Measurements from ENCODE around the gene HORMAD2. TPM values are rescaled to one million over a fixed set of nuclear protein-coding genes. Genes with fewer than 3 reads are reported as not detected.
"Not testable (repeated sequence)": the region's sequence is repeated elsewhere in the genome, so short reads cannot be mapped to it uniquely, and the experiment has no call there.

The HORMAD2 gene
- total RNA-seq, 2 experiments from 2014 or later = not detected

GRCh38 chr22:30198152-30198825 lies 118.0 kb downstream of the HORMAD2 start:
- CTCF ChIA-PET = interaction anchor here (1.3 kb wide), 1 partner anchor 13 kb away, joined by 3 read pairs; no protein-coding TSS in a partner anchor
- POLR2A ChIA-PET = no interaction called here

- POLR2A ChIA-PET = no interaction called here
- CTCF ChIA-PET = interaction anchor here (1.3 kb wide), 1 partner anchor 13 kb away, joined by 3 read pairs; no protein-coding TSS in a partner anchor
Measured at GRCh38 chr22:30198921-30199320, 118.7 kb downstream of the HORMAD2 start.

- CTCF ChIA-PET = not testable (repeated sequence)
- POLR2A ChIA-PET = interaction anchor here (0.5 kb wide), 1 partner anchor 997 kb away, joined by 3 read pairs; no protein-coding TSS in a partner anchor
Measured at GRCh38 chr22:30200905-30201304, 120.6 kb downstream of the HORMAD2 start.

GRCh38 chr22:30201945-30202344 lies 121.7 kb downstream of the HORMAD2 start:
- POLR2A ChIA-PET = no interaction called here
- CTCF ChIA-PET = no interaction called here

GRCh38 chr22:30202531-30203006 lies 122.3 kb downstream of the HORMAD2 start:
- POLR2A ChIA-PET = interaction anchor here (0.7 kb wide), 1 partner anchor 44 kb away, joined by 7 read pairs; no protein-coding TSS in a partner anchor

GRCh38 chr22:30204015-30204741 lies 123.9 kb downstream of the HORMAD2 start:
- ChIA-PET POLR2A (no interaction called here), CTCF (no interaction called here)

More at GRCh38 chr22:30202531-30203006, 122.3 kb downstream of the HORMAD2 start:
- CTCF ChIA-PET = no interaction called here

GRCh38 chr22:30204742-30205111 lies 124.5 kb downstream of the HORMAD2 start:
- CTCF ChIA-PET = no interaction called here
- POLR2A ChIA-PET = no interaction called here

GRCh38 chr22:30205281-30206115 lies 125.2 kb downstream of the HORMAD2 start:
- ChIA-PET POLR2A (no interaction called here), CTCF (no interaction called here)

GRCh38 chr22:30206944-30207343 lies 126.7 kb downstream of the HORMAD2 start:
- ChIA-PET POLR2A (no interaction called here), CTCF (no interaction called here)

GRCh38 chr22:30208631-30209603 lies 128.7 kb downstream of the HORMAD2 start:
- ChIA-PET POLR2A (no interaction called here), CTCF (interaction anchor here (0.6 kb wide), 1 partner anchor 628 kb away, joined by 3 read pairs; the partner anchor contains the start of gene NIPSNAP1)

GRCh38 chr22:30209642-30210041 lies 129.4 kb downstream of the HORMAD2 start:
- ChIA-PET POLR2A (no interaction called here), CTCF (no interaction called here)

- POLR2A ChIA-PET = no interaction called here
- CTCF ChIA-PET = no interaction called here
Measured at GRCh38 chr22:30210235-30210909, 130.1 kb downstream of the HORMAD2 start.

GRCh38 chr22:30211124-30211820 lies 131.0 kb downstream of the HORMAD2 start:
- CTCF ChIA-PET = no interaction called here
- POLR2A ChIA-PET = no interaction called here

- CTCF ChIA-PET = interaction anchor here (0.6 to 1.1 kb wide), 2 partner anchors 104 to 263 kb away, joined by 3 to 4 read pairs; no protein-coding TSS in a partner anchor
- POLR2A ChIA-PET = no interaction called here
Measured at GRCh38 chr22:30212363-30212995, 132.2 kb downstream of the HORMAD2 start.

GRCh38 chr22:30212996-30213441 lies 132.8 kb downstream of the HORMAD2 start:
- POLR2A ChIA-PET = no interaction called here
- CTCF ChIA-PET = interaction anchor here (0.6 to 1.1 kb wide), 2 partner anchors 105 to 263 kb away, joined by 3 to 4 read pairs; no protein-coding TSS in a partner anchor

GRCh38 chr22:30214703-30215407 lies 134.6 kb downstream of the HORMAD2 start:
- ChIA-PET POLR2A (no interaction called here), CTCF (no interaction called here)

- CTCF ChIA-PET, POLR2A ChIA-PET: not testable (repeated sequence)
Measured at GRCh38 chr22:30216272-30216671, 136.0 kb downstream of the HORMAD2 start.
